GM12878 (cell line): ENCODE results near the gene PDE6D. TPM values are rescaled to one million over a fixed set of nuclear protein-coding genes. Genes with fewer than 3 reads are reported as not detected.

Source experiments
- CBFB ChIP-seq: IDR thresholded peaks from 2 replicates; pipeline ENCODE4 v1.6.1; 2016; ENCODE audit warnings: antibody characterized with exemption, low read depth
- CHD1 ChIP-seq: IDR thresholded peaks from 2 replicates; pipeline ENCODE4 v1.6.1; 2012; ENCODE audit warnings: low read depth, low read length, improper control_type of control experiment
- HDAC2 ChIP-seq: fragments of 200-600 bp; sonication (generic); IDR thresholded peaks from 2 replicates; pipeline ENCODE4 v1.6.1; 2017
- HDAC6 ChIP-seq: fragments of 200-600 bp; sonication (generic); IDR thresholded peaks from one replicate; pipeline ENCODE4 v1.8.0; 2017; ENCODE audit warnings: antibody characterized with exemption; ENCODE audit not compliant: unreplicated experiment
- IRF4 ChIP-seq: IDR thresholded peaks from 2 replicates; pipeline ENCODE4 v1.6.1; 2011; ENCODE audit warnings: low read depth, low read length
- JUND ChIP-seq: IDR thresholded peaks from 2 replicates; pipeline ENCODE4 v1.6.1; 2012; ENCODE audit warnings: low read depth, mild to moderate bottlenecking, low read length, improper control_type of control experiment, moderate library complexity
- KDM1A ChIP-seq: fragments of 200-600 bp; sonication (generic); IDR thresholded peaks from 2 replicates; pipeline ENCODE4 v1.6.1; 2016; ENCODE audit warnings: borderline replicate concordance
- LARP7 ChIP-seq: fragments of 450-650 bp; IDR thresholded peaks from 2 replicates; pipeline ENCODE4 v1.6.1; 2017; ENCODE audit warnings: mild to moderate bottlenecking
- MXI1 ChIP-seq: fragments of 150-350 bp; IDR thresholded peaks from 2 replicates; pipeline ENCODE4 v1.6.1; 2011; ENCODE audit warnings: low read depth, mild to moderate bottlenecking, inconsistent platforms, low read length, improper control_type of control experiment
- NFYA ChIP-seq: IDR thresholded peaks from 2 replicates; pipeline ENCODE4 v1.6.1; 2011; ENCODE audit warnings: low read depth, mild to moderate bottlenecking, low read length, improper control_type of control experiment, borderline replicate concordance
- NR2C1 ChIP-seq: fragments of 450-650 bp; IDR thresholded peaks from 2 replicates; pipeline ENCODE4 v1.6.1; 2017; ENCODE audit warnings: antibody characterized with exemption, mild to moderate bottlenecking, moderate library complexity
- POLR2AphosphoS2 ChIP-seq: IDR thresholded peaks from 2 replicates; pipeline ENCODE4 v1.6.1; 2011; ENCODE audit warnings: low read depth, mild to moderate bottlenecking, low read length, improper control_type of control experiment, moderate library complexity
- RB1 ChIP-seq: fragments of 450-650 bp; formaldehyde crosslinking; IDR thresholded peaks from 2 replicates; pipeline ENCODE4 v1.6.1; 2017; ENCODE audit warnings: mild to moderate bottlenecking, borderline replicate concordance
- RCOR1 ChIP-seq: conservative IDR thresholded peaks from 2 replicates; pipeline ENCODE4 v1.6.1; 2012; ENCODE audit warnings: low read depth, low read length, improper control_type of control experiment
- SREBF1 ChIP-seq: IDR thresholded peaks from 2 replicates; pipeline ENCODE4 v1.6.1; 2012; ENCODE audit warnings: mild to moderate bottlenecking, low read length
- SRF ChIP-seq, 2 experiments: IDR thresholded peaks; 2 replicates each; pipeline ENCODE4 v1.6.1; 2011; ENCODE audit warnings: low read depth in 2 of 2, low read length in 2 of 2, mild to moderate bottlenecking in 1 of 2, moderate library complexity in 1 of 2
- TBL1XR1 ChIP-seq: IDR thresholded peaks from 2 replicates; pipeline ENCODE4 v1.6.1; 2012; ENCODE audit warnings: low read depth, low read length, improper control_type of control experiment
- TCF12 ChIP-seq: IDR thresholded peaks from 2 replicates; pipeline ENCODE4 v1.6.1; 2011; ENCODE audit warnings: low read depth, mild to moderate bottlenecking, low read length
- WRNIP1 ChIP-seq: IDR thresholded peaks from 2 replicates; pipeline ENCODE4 v1.6.1; 2011; ENCODE audit warnings: low read depth, low read length, improper control_type of control experiment, borderline replicate concordance
- YBX1 ChIP-seq: fragments of 450-650 bp; IDR thresholded peaks from 2 replicates; pipeline ENCODE4 v1.6.1; 2016; ENCODE audit warnings: antibody characterized with exemption
- polyA plus RNA-seq, 11 experiments: library from polyadenylated mRNA; depleted of rRNA in 4 of 11; unstranded in 6 of 11; stranded (reverse) in 5 of 11; fragments of >200 nt; fragmentation: Nextera tagmentation in 4 of 11; fragmentation: Illumina TruSeq in 1 of 11; extraction: Ambion mirVana in 4 of 11; extraction: Trizol in 1 of 11; gene quantifications; 1 replicate in 1 of 11; 2 replicates in 10 of 11; pipeline versions ENCODE4 v1.2.1 to v1.2.3, GENCODE V29; 2011 to 2016; ENCODE audit warnings: inconsistent platforms in 2 of 11, missing spikeins in 2 of 11, low read depth in 1 of 11
- total RNA-seq, 4 experiments: library from RNA; depleted of rRNA in 3 of 4; stranded (reverse); fragments of >200 nt in 3 of 4; fragmentation: Illumina TruSeq in 1 of 4; extraction: Trizol in 1 of 4; gene quantifications; 2 replicates each; pipeline versions ENCODE4 v1.2.1 to v1.2.3, GENCODE V29; 2013 to 2021
- TF ChIP-seq, protein P1 (sequence below): fragments of 450-650 bp; IDR thresholded peaks from 2 replicates; pipeline ENCODE4 v1.6.1; 2016; ENCODE audit warnings: mild to moderate bottlenecking
- TF ChIP-seq, protein P2 (sequence below): fragments of 450-650 bp; IDR thresholded peaks from 2 replicates; pipeline ENCODE4 v1.6.1; 2014; ENCODE audit warnings: mild to moderate bottlenecking
- TF ChIP-seq, protein P3 (sequence below): fragments of 450-650 bp; conservative IDR thresholded peaks from 2 replicates; pipeline ENCODE4 v1.6.1; 2017; ENCODE audit warnings: mild to moderate bottlenecking, moderate library complexity
- TF ChIP-seq, protein P4 (sequence below): IDR thresholded peaks from 2 replicates; pipeline ENCODE4 v1.6.1; 2011; ENCODE audit warnings: low read depth, low read length, improper control_type of control experiment, borderline replicate concordance
- TF ChIP-seq, protein P5 (sequence below): fragments of 450-650 bp; IDR thresholded peaks from 2 replicates; pipeline ENCODE4 v1.6.1; 2016; ENCODE audit warnings: mild to moderate bottlenecking

PDE6D gene
- total and polyA plus RNA-seq, 10 of the 15 experiments (the other 5 are each of a cell fraction or from before 2014, with no cell fraction given): 8.2 to 69.4 (median 56.2) TPM

DNA sequence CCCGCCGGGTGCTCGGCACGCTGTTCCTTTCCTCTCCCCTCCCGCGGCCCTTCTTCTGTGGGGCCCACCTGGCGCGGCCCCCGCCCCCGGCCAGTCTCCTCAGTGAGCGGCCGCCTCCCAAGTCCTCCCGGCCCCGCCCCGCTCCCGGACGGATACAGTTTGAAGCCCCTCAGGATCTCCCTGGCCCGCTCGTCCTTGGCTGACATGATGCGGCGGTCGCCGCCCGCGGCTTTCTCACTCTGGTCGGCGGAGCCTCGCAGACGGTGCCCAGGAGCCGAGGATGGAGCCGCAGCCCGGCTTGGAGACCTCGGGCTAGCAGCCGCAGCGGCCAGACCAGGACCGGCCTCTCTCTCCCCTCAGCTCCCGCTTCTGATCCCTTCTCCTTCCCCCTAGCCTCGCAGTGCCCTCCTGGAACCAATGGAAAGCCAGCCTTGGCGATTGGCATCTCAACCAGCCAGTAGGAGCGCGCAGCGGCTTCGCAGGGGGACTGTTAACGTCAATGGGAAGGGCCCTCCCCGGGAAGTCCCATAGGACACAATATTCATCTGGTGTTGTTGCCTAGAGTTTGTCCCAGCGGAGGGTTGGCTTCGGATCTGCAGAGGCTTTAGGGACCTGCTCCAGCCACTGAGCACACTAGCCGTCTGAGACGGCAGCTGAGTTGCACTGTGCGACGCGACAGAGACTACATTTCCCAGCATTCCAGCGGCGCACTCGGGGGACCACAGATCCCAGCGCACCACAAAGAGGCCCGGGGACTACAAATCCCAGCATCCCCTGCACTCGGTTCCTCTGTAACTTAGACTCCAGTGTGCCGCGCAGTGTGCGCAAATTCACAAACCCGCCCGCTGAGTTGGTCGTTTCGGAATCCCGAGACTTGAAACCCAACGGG lies at the start of gene PDE6D (continued):
- TF ChIP-seq NFYA (peak; percentile 74), CBFB (peak; percentile 78; the same call in 1 of the 2 replicates), IRF4 (peak; percentile 52; the same call in 1 of the 2 replicates), LARP7 (0 out of 2 replicates have a peak, but pooled peaks have one; percentile 46), RB1 (no peak), HDAC2 (no peak), HDAC6 (no peak), SREBF1 (peak; percentile 94), RCOR1 (0 out of 2 replicates have a peak, but pooled peaks have one; percentile 54), MXI1 (peak; percentile 53), TCF12 (no peak), WRNIP1 (no peak; the same call in 1 of the 2 replicates), JUND (no peak), KDM1A (no peak), SRF (IDR thresholded peaks at IDR 0.05; ENCODE audit: low read depth in 2 of 2, low read length in 2 of 2) (peak in 1 of 2 experiments; percentile 77; a peak in 2 of 4 replicates), CHD1 (no peak), YBX1 (no peak), TBL1XR1 (no peak), NR2C1 (peak; percentile 35; the same call in 1 of the 2 replicates), POLR2AphosphoS2 (0 out of 2 replicates have a peak, but pooled peaks have one; percentile 53)
- TF ChIP-seq, protein P1, sequence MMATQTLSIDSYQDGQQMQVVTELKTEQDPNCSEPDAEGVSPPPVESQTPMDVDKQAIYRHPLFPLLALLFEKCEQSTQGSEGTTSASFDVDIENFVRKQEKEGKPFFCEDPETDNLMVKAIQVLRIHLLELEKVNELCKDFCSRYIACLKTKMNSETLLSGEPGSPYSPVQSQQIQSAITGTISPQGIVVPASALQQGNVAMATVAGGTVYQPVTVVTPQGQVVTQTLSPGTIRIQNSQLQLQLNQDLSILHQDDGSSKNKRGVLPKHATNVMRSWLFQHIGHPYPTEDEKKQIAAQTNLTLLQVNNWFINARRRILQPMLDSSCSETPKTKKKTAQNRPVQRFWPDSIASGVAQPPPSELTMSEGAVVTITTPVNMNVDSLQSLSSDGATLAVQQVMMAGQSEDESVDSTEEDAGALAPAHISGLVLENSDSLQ: peak; percentile 99
- TF ChIP-seq, protein P2, sequence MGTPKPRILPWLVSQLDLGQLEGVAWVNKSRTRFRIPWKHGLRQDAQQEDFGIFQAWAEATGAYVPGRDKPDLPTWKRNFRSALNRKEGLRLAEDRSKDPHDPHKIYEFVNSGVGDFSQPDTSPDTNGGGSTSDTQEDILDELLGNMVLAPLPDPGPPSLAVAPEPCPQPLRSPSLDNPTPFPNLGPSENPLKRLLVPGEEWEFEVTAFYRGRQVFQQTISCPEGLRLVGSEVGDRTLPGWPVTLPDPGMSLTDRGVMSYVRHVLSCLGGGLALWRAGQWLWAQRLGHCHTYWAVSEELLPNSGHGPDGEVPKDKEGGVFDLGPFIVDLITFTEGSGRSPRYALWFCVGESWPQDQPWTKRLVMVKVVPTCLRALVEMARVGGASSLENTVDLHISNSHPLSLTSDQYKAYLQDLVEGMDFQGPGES: peak; percentile 93
- TF ChIP-seq, protein P3, sequence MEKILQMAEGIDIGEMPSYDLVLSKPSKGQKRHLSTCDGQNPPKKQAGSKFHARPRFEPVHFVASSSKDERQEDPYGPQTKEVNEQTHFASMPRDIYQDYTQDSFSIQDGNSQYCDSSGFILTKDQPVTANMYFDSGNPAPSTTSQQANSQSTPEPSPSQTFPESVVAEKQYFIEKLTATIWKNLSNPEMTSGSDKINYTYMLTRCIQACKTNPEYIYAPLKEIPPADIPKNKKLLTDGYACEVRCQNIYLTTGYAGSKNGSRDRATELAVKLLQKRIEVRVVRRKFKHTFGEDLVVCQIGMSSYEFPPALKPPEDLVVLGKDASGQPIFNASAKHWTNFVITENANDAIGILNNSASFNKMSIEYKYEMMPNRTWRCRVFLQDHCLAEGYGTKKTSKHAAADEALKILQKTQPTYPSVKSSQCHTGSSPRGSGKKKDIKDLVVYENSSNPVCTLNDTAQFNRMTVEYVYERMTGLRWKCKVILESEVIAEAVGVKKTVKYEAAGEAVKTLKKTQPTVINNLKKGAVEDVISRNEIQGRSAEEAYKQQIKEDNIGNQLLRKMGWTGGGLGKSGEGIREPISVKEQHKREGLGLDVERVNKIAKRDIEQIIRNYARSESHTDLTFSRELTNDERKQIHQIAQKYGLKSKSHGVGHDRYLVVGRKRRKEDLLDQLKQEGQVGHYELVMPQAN: peak; percentile 87
- TF ChIP-seq, protein P4, sequence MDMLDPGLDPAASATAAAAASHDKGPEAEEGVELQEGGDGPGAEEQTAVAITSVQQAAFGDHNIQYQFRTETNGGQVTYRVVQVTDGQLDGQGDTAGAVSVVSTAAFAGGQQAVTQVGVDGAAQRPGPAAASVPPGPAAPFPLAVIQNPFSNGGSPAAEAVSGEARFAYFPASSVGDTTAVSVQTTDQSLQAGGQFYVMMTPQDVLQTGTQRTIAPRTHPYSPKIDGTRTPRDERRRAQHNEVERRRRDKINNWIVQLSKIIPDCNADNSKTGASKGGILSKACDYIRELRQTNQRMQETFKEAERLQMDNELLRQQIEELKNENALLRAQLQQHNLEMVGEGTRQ: no peak
- TF ChIP-seq, protein P5, sequence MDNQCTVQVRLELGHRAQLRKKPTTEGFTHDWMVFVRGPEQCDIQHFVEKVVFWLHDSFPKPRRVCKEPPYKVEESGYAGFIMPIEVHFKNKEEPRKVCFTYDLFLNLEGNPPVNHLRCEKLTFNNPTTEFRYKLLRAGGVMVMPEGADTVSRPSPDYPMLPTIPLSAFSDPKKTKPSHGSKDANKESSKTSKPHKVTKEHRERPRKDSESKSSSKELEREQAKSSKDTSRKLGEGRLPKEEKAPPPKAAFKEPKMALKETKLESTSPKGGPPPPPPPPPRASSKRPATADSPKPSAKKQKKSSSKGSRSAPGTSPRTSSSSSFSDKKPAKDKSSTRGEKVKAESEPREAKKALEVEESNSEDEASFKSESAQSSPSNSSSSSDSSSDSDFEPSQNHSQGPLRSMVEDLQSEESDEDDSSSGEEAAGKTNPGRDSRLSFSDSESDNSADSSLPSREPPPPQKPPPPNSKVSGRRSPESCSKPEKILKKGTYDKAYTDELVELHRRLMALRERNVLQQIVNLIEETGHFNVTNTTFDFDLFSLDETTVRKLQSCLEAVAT: no peak
